H1 (cell line): ENCODE results near the gene NCK1. TPM values are rescaled to one million over a fixed set of nuclear protein-coding genes. Genes with fewer than 3 reads are reported as not detected.

Experiments
- CTCF ChIA-PET: fragments of 300-600 bp; sonication (Branson Sonifier 250); formaldehyde crosslinking; loops from one replicate; lab custom pipeline; 2021; ENCODE audit not compliant: partially characterized antibody; lab: Charles Lee
- POLR2A ChIA-PET: fragments of 300-600 bp; sonication (Branson Sonifier 250); formaldehyde crosslinking; loops from one replicate; lab custom pipeline; 2021; ENCODE audit warnings: inconsistent platforms; ENCODE audit not compliant: partially characterized antibody; lab: Charles Lee
- DNase-seq, 2 experiments: peaks; one replicate each; pipeline versions ENCODE4 v3.0.0 to v3.0.0-alpha.2; 2010 to 2022; ENCODE audit warnings: low spot score in 2 of 2, low read depth in 1 of 2, mixed read lengths in 1 of 2
- FAIRE-seq: peaks from 2 replicates; lab custom pipeline; 2011; peaks lifted over from hg19 to GRCh38; lab: Jason Lieb, UNC
- H2AFZ ChIP-seq: 2 replicates; pipeline ENCODE4 v1.8.1; 2012; ENCODE audit warnings: low read length, inconsistent platforms
- H2AK5ac ChIP-seq: 2 replicates; pipeline ENCODE4 v1.6.1; 2013; ENCODE audit warnings: low read depth, low read length
- H2BK120ac ChIP-seq: replicated peaks from 2 replicates; pipeline ENCODE3; 2013; ENCODE audit warnings: low read depth, low read length, inconsistent platforms
- H2BK12ac ChIP-seq: 2 replicates; pipeline ENCODE4 v1.6.1; 2013; ENCODE audit warnings: low read depth, low read length
- H2BK15ac ChIP-seq: 2 replicates; pipeline ENCODE4 v1.6.1; 2013; ENCODE audit warnings: low read length
- H2BK20ac ChIP-seq: 2 replicates; pipeline ENCODE4 v1.6.1; 2013; ENCODE audit warnings: low read length
- H2BK5ac ChIP-seq: 2 replicates; pipeline ENCODE4 v1.6.1; 2013; ENCODE audit warnings: low read depth, low read length
- H3K14ac ChIP-seq: 2 replicates; pipeline ENCODE4 v1.6.1; 2013; ENCODE audit warnings: inconsistent platforms; ENCODE audit not compliant: insufficient read length
- H3K18ac ChIP-seq: 2 replicates; pipeline ENCODE4 v1.6.1; 2013; ENCODE audit warnings: low read length; ENCODE audit errors: extremely low read depth
- H3K23ac ChIP-seq: 2 replicates; pipeline ENCODE4 v1.6.1; 2013; ENCODE audit warnings: inconsistent platforms; ENCODE audit not compliant: insufficient read length
- H3K23me2 ChIP-seq: 2 replicates; pipeline ENCODE4 v1.6.1; 2013; ENCODE audit warnings: low read depth, low read length
- H3K27ac ChIP-seq: 2 replicates; pipeline ENCODE4 v1.6.1; 2011; ENCODE audit warnings: low read depth, low read length, inconsistent platforms
- H3K27me3 ChIP-seq, 4 experiments: replicated peaks in 1 of 4; 1 replicate in 1 of 4; 2 replicates in 3 of 4; pipeline versions ENCODE4 v1.6.1 to v1.8.1; 2011 to 2013; ENCODE audit warnings: low read length in 3 of 4, mild to moderate bottlenecking in 3 of 4, inconsistent platforms in 2 of 4, mixed read lengths in 2 of 4, moderate library complexity in 1 of 4; ENCODE audit not compliant: control insufficient read depth in 3 of 4, insufficient read depth in 3 of 4; ENCODE audit errors: extremely low read depth in 1 of 4
- H3K36me3 ChIP-seq, 4 experiments: 2 replicates each; pipeline versions ENCODE4 v1.6.1 to v1.8.1; 2011 to 2013; ENCODE audit warnings: mild to moderate bottlenecking in 4 of 4, low read length in 3 of 4, moderate library complexity in 2 of 4, control low read depth in 1 of 4, inconsistent platforms in 1 of 4; ENCODE audit not compliant: insufficient read depth in 4 of 4, control insufficient read depth in 2 of 4
- H3K4ac ChIP-seq: replicated peaks from 2 replicates; pipeline ENCODE3; 2013; ENCODE audit warnings: low read length, low read depth, mixed read lengths, inconsistent platforms; ENCODE audit not compliant: insufficient read length
- H3K4me1 ChIP-seq, 4 experiments: replicated peaks in 1 of 4; 1 replicate in 1 of 4; 2 replicates in 3 of 4; pipeline versions ENCODE4 v1.6.1 to v1.8.1; 2011 to 2013; ENCODE audit warnings: low read length in 3 of 4, inconsistent platforms in 2 of 4, mixed read lengths in 1 of 4; ENCODE audit not compliant: insufficient read depth in 4 of 4, control insufficient read depth in 3 of 4
- H3K4me2 ChIP-seq, 2 experiments: 2 replicates each; pipeline versions ENCODE4 v1.6.1 to v1.8.1; 2011 to 2013; ENCODE audit warnings: low read depth in 2 of 2, low read length in 2 of 2, control low read depth in 1 of 2, inconsistent platforms in 1 of 2, mild to moderate bottlenecking in 1 of 2; ENCODE audit not compliant: insufficient read depth in 1 of 2
- H3K4me3 ChIP-seq, 4 experiments: fragments of 200-600, 300-600 bp in 1 of 4; sonication (generic), shearing (Covaris generic), sonication (Bioruptor Twin) in 1 of 4; 2 replicates each; pipeline versions ENCODE4 v1.5.1 to v1.8.1; 2011 to 2016; ENCODE audit warnings: low read length in 4 of 4, low read depth in 3 of 4, control low read depth in 2 of 4, inconsistent platforms in 2 of 4, mild to moderate bottlenecking in 2 of 4, mixed read lengths in 1 of 4, moderate library complexity in 1 of 4; ENCODE audit not compliant: insufficient read depth in 2 of 4; ENCODE audit errors: extremely low read depth in 1 of 4
- H3K56ac ChIP-seq: replicated peaks from 2 replicates; pipeline ENCODE3; 2013; ENCODE audit warnings: low read depth, mild to moderate bottlenecking, mixed read lengths, low read length, inconsistent platforms; ENCODE audit not compliant: insufficient read length
- H3K79me1 ChIP-seq: 2 replicates; pipeline ENCODE4 v1.6.1; 2013; ENCODE audit warnings: low read depth, low read length, control low read depth
- H3K79me2 ChIP-seq, 2 experiments: 2 replicates each; pipeline versions ENCODE4 v1.6.1 to v1.8.1; 2012 to 2013; ENCODE audit warnings: low read length in 2 of 2, mild to moderate bottlenecking in 2 of 2, inconsistent platforms in 1 of 2; ENCODE audit not compliant: insufficient read depth in 2 of 2, control insufficient read depth in 1 of 2
- H3K9ac ChIP-seq, 4 experiments: replicated peaks in 1 of 4; 1 replicate in 1 of 4; 2 replicates in 3 of 4; pipeline versions ENCODE4 v1.6.1 to v1.8.1; 2011 to 2013; ENCODE audit warnings: low read depth in 3 of 4, low read length in 3 of 4, control low read depth in 2 of 4, mild to moderate bottlenecking in 2 of 4, moderate library complexity in 2 of 4, inconsistent platforms in 1 of 4; ENCODE audit errors: extremely low read depth in 1 of 4
- H3K9me3 ChIP-seq, 2 experiments: 2 replicates each; pipeline versions ENCODE4 v1.6.1 to v1.8.1; 2012 to 2013; ENCODE audit warnings: mild to moderate bottlenecking in 2 of 2, moderate library complexity in 2 of 2, control low read depth in 1 of 2, inconsistent platforms in 1 of 2, low read depth in 1 of 2, low read length in 1 of 2, mixed read lengths in 1 of 2; ENCODE audit not compliant: insufficient read depth in 2 of 2
- H4K20me1 ChIP-seq, 2 experiments: replicated peaks in 1 of 2; 2 replicates each; pipeline versions ENCODE3 to v1.8.1; 2011 to 2013; ENCODE audit warnings: inconsistent platforms in 2 of 2, low read length in 2 of 2, mild to moderate bottlenecking in 1 of 2; ENCODE audit not compliant: insufficient read depth in 2 of 2, control insufficient read depth in 1 of 2
- H4K5ac ChIP-seq: 2 replicates; pipeline ENCODE4 v1.6.1; 2013; ENCODE audit warnings: low read length, low read depth, mixed read lengths, inconsistent platforms; ENCODE audit not compliant: insufficient read length
- H4K8ac ChIP-seq: 2 replicates; pipeline ENCODE4 v1.8.0; 2013; ENCODE audit warnings: mild to moderate bottlenecking, moderate library complexity, low read length, inconsistent platforms; ENCODE audit not compliant: insufficient read depth; ENCODE audit errors: extremely low read depth
- H4K91ac ChIP-seq: replicated peaks from 2 replicates; pipeline ENCODE3; 2013; ENCODE audit warnings: low read length, mixed read lengths, inconsistent platforms; ENCODE audit not compliant: insufficient read length
- BRCA1 ChIP-seq: IDR thresholded peaks from 2 replicates; pipeline ENCODE4 v1.6.1; 2012; ENCODE audit warnings: low read depth, low read length, improper control_type of control experiment
- EGR1 ChIP-seq: IDR thresholded peaks from 2 replicates; pipeline ENCODE4 v1.6.1; 2011; ENCODE audit warnings: low read depth, low read length, borderline replicate concordance
- EZH2 ChIP-seq: fragments of 200-600 bp; sonication (generic); IDR thresholded peaks from 2 replicates; pipeline ENCODE4 v1.7.1; 2012; ENCODE audit warnings: low read depth, mild to moderate bottlenecking, moderate library complexity, low read length, inconsistent platforms; ENCODE audit not compliant: severe bottlenecking
- RAD21 ChIP-seq, 2 experiments: IDR thresholded peaks in 1 of 2; conservative IDR thresholded peaks in 1 of 2; 2 replicates each; pipeline ENCODE4 v1.6.1; 2011; ENCODE audit warnings: low read depth in 2 of 2, low read length in 2 of 2, improper control_type of control experiment in 1 of 2, inconsistent platforms in 1 of 2, mild to moderate bottlenecking in 1 of 2, moderate library complexity in 1 of 2
- TEAD4 ChIP-seq: IDR thresholded peaks from 2 replicates; pipeline ENCODE4 v1.6.1; 2012; ENCODE audit warnings: low read depth, low read length, inconsistent platforms, mixed read lengths
- ZNF274 ChIP-seq: IDR thresholded peaks from 2 replicates; pipeline ENCODE4 v1.7.0; 2012; ENCODE audit warnings: low read length, borderline replicate concordance; ENCODE audit errors: extremely low read depth
- WGBS, 2 experiments: shearing (Covaris generic) in 1 of 2; methylation state at CpG; one replicate each; pipeline versions ENCODE4 v1.1.6 to v1.1.7; 2013 to 2015; ENCODE audit warnings: low lambda C conversion rate in 2 of 2, mixed read lengths in 2 of 2, inconsistent platforms in 1 of 2, low coverage in 1 of 2, missing lambda C conversion rate in 1 of 2; ENCODE audit not compliant: insufficient replicate concordance in 2 of 2, insufficient coverage in 1 of 2, insufficient read length in 1 of 2; ENCODE audit errors: extremely low coverage in 1 of 2, missing lambda C conversion rate in 1 of 2; 5-methylcytosine and 5-hydroxymethylcytosine counted together
- polyA plus RNA-seq, 7 experiments: library from polyadenylated mRNA; depleted of rRNA in 3 of 7; stranded (reverse) in 5 of 7; unstranded in 2 of 7; fragments of >200 nt in 5 of 7; fragments of 200-250 nt in 2 of 7; gene quantifications; 1 replicate in 5 of 7; 2 replicates in 1 of 7; 4 replicates in 1 of 7; pipeline versions ENCODE4 v1.2.1 to v1.2.3, GENCODE V29; 2011 to 2013; ENCODE audit warnings: missing spikeins in 2 of 7, mixed read lengths in 2 of 7
- total RNA-seq: library from RNA; stranded (reverse); fragmentation: NEBNext Ultra II Directional; extraction: Animal tissue kit (Norgen Biotek cat#: 25700); gene quantifications from 2 replicates; pipeline ENCODE4 v1.2.1, GENCODE V29; 2021

NCK1 gene
- total and polyA plus RNA-seq, 2 of the 8 experiments (the other 6 are each of a cell fraction or from before 2014, with no cell fraction given): 10.0 to 28.5 TPM

DNA sequence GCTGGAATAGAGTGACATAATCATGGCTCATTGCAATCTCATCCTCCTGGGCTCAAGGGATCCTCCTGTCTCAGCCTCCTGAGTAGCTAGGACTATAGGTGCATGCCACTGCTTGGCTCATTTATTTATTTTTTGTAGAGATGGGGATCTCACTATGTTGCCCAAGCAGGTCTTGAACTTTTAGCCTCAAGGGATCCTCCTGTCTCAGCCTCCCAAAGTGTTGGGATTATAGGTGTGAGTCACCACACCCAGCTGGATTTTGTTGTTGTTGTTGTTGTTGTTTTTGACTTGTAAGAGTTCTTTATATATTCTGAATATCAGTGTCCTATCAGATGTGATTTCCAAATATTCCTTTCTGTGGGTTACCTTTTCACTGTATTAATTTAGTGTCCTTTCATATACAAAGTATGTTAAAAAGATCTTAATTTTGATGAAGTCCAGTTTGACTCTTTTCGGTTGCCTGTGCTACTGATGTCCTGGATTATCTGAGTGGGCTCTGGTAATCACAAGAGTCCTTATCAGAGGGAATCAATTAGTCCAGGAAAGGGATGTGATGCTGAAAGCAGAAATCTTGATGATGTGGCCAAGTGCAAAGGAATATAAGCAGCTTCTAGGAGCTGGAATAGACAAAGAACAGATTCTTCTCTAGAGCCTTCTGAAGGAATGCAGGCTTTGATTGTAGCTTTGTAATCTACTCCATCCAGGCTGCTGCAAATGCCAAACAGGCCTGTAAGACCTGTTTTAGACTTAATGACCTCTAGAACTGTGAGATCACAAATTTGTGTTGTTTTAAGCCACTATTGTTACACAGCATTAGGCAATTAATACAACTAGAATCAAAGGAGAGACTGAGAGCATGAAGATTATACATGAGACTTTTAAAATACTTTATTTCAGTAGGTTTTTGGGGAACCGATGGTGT lies 30.2 kb downstream of the NCK1 start:
- FAIRE-seq: no peak
- Histone ChIP-seq H3K27ac (no peak overlapping the region), H3K14ac (no peak overlapping the region), H3K79me2 (peaks cover 5 to 83% of the 10 kb centered on the region in 2 experiments; a peak in 3 of 4 replicates), H3K18ac (no peak overlapping the region), H2BK20ac (no peak overlapping the region), H3K27me3 (no peaks in the 10 kb centered on the region), H2AK5ac (no peak overlapping the region), H3K4me2 (no peak overlapping the region), H3K23ac (no peak overlapping the region), H3K36me3 (peaks cover 0 to 3% (median 0%) of the 10 kb centered on the region in 4 experiments; a peak in 2 of 8 replicates), H4K8ac (no peak overlapping the region), H3K56ac (no peak overlapping the region), H4K91ac (no peak overlapping the region), H4K5ac (no peak overlapping the region), H2BK15ac (no peak overlapping the region), H2BK12ac (no peak overlapping the region), H2BK5ac (no peak overlapping the region), H3K9ac (no peak overlapping the region), H3K23me2 (no peaks in the 10 kb centered on the region), H2AFZ (no peak overlapping the region), H4K20me1 (peaks cover 1 to 2% of the 10 kb centered on the region in 2 experiments), H3K79me1 (no peaks in the 10 kb centered on the region; the same call in 1 of the 2 replicates), H3K4me3 (no peak overlapping the region), H3K4ac (no peak overlapping the region), H3K4me1 (peaks cover 0 to 8% (median 3%) of the 10 kb centered on the region in 4 experiments; a peak in 4 of 7 replicates), H3K9me3 (peaks cover 0 to 3% of the 10 kb centered on the region in 2 experiments; a peak in 1 of 4 replicates), H2BK120ac (no peak overlapping the region)
- ChIA-PET POLR2A (no interaction called here), CTCF (interaction anchor here (0.6 to 1.8 kb wide), 2 partner anchors 21 to 34 kb away, joined by 3 to 7 read pairs; no protein-coding TSS in a partner anchor)
- no peak for TF ChIP-seq RAD21 (IDR thresholded peaks at IDR 0.05 in 1 of 2, conservative IDR thresholded peaks at IDR 0.05 in 1 of 2; ENCODE audit: low read depth in 2 of 2, low read length in 2 of 2)
- no peak for TF ChIP-seq TEAD4
- no peak for TF ChIP-seq ZNF274
- no peak for TF ChIP-seq EZH2
- TF ChIP-seq EGR1: no peak
- TF ChIP-seq BRCA1: no peak
- WGBS, 2 experiments: 48% methylated on average over 2 of the region's 2 CpGs; no CpG with 5 or more reads in 1 of the 2 experiments
- no peak for DNase-seq
